DLD1 (cell line): ENCODE results near the gene TRIM40.

Experiments used
- in situ Hi-C: cut with HindIII; loops from 2 replicates; pipeline ENCODE4 v1.10.0; 2017; ENCODE audit warnings: low sequenced_read_pairs

TRIM40 gene

GRCh38 chr6:30135757-30136156 lies at the start of gene TRIM40:
Gene TRIM40, plus strand, starts transcription at chr6:30136140. Its CDS starts 897 bp downstream, at chr6:30137037.
- in situ Hi-C loops = no loop called here

- in situ Hi-C loops = loop anchor here (25.0 kb wide), 1 partner anchor 99 kb away; no protein-coding TSS in a partner anchor
Measured at GRCh38 chr6:30087876-30088275, 48.1 kb upstream of the TRIM40 start.

- in situ Hi-C loops = loop anchor here (25.0 kb wide), 1 partner anchor 96 kb away; no protein-coding TSS in a partner anchor
Measured at GRCh38 chr6:30091577-30092381, 44.2 kb upstream of the TRIM40 start.

GRCh38 chr6:30092852-30093543 lies 42.9 kb upstream of the TRIM40 start:
- in situ Hi-C loops = loop anchor here (25.0 kb wide), 1 partner anchor 94 kb away; no protein-coding TSS in a partner anchor

- in situ Hi-C loops = loop anchor here (25.0 kb wide), 1 partner anchor 93 kb away; no protein-coding TSS in a partner anchor
Measured at GRCh38 chr6:30093951-30094661, 41.8 kb upstream of the TRIM40 start.

- in situ Hi-C loops = loop anchor here (25.0 kb wide), 1 partner anchor 90 kb away; no protein-coding TSS in a partner anchor
Measured at GRCh38 chr6:30096829-30097228, 39.1 kb upstream of the TRIM40 start.

- in situ Hi-C loops = loop anchor here (25.0 kb wide), 1 partner anchor 89 kb away; no protein-coding TSS in a partner anchor
Measured at GRCh38 chr6:30097902-30098768, 37.8 kb upstream of the TRIM40 start.

GRCh38 chr6:30100154-30100553 lies 35.8 kb upstream of the TRIM40 start:
- in situ Hi-C loops = no loop called here

- in situ Hi-C loops = no loop called here
Measured at GRCh38 chr6:30100585-30101443, 35.1 kb upstream of the TRIM40 start.

GRCh38 chr6:30101444-30102413 lies 34.2 kb upstream of the TRIM40 start:
- in situ Hi-C loops = no loop called here

- in situ Hi-C loops = no loop called here
Measured at GRCh38 chr6:30102414-30102969, 33.4 kb upstream of the TRIM40 start.

- in situ Hi-C loops = no loop called here
Measured at GRCh38 chr6:30102970-30103871, 32.7 kb upstream of the TRIM40 start.

- in situ Hi-C loops = no loop called here
Measured at GRCh38 chr6:30103872-30104179, 32.1 kb upstream of the TRIM40 start.

GRCh38 chr6:30104661-30105060 lies 31.3 kb upstream of the TRIM40 start:
- in situ Hi-C loops = no loop called here

GRCh38 chr6:30111266-30111856 lies 24.6 kb upstream of the TRIM40 start:
- in situ Hi-C loops = no loop called here

- in situ Hi-C loops = no loop called here
Measured at GRCh38 chr6:30112402-30112994, 23.4 kb upstream of the TRIM40 start.
